DOHH2 (cell line): ENCODE results near the gene TMC3.

ENCODE experiments used
- H3F3A ChIP-seq: fragments of 200-600 bp; sonication (generic), shearing (Covaris generic); 2 replicates; pipeline ENCODE4 v1.6.0; 2016; ENCODE audit warnings: antibody characterized with exemption, mild to moderate bottlenecking; ENCODE audit not compliant: control insufficient read depth, insufficient read depth
- H3K27ac ChIP-seq: fragments of 200-600 bp; sonication (generic); 2 replicates; pipeline ENCODE4 v1.5.1; 2014; ENCODE audit warnings: low read depth, mild to moderate bottlenecking, low read length, moderate library complexity
- H3K27me3 ChIP-seq: fragments of 200-600 bp; sonication (generic); 2 replicates; pipeline ENCODE4 v1.6.1; 2014; ENCODE audit warnings: mild to moderate bottlenecking, low read length, mixed read lengths; ENCODE audit not compliant: control insufficient read depth
- H3K36me3 ChIP-seq: fragments of 200-600 bp; sonication (generic); 2 replicates; pipeline ENCODE4 v1.6.1; 2014; ENCODE audit warnings: mild to moderate bottlenecking, low read length, moderate library complexity, mixed read lengths; ENCODE audit not compliant: control insufficient read depth
- H3K4me1 ChIP-seq: fragments of 200-600 bp; sonication (generic); 2 replicates; pipeline ENCODE4 v1.6.1; 2014; ENCODE audit warnings: mild to moderate bottlenecking, low read length, mixed read lengths; ENCODE audit not compliant: control insufficient read depth
- H3K4me2 ChIP-seq: fragments of 200-600 bp; sonication (generic); 2 replicates; pipeline ENCODE4 v1.6.0; 2014; ENCODE audit warnings: mild to moderate bottlenecking, low read length, moderate library complexity
- H3K4me3 ChIP-seq: fragments of 200-600 bp; sonication (generic); 2 replicates; pipeline ENCODE4 v1.5.1; 2014; ENCODE audit warnings: mild to moderate bottlenecking, low read length, mixed read lengths
- H3K79me2 ChIP-seq: fragments of 200-600 bp; sonication (generic); 2 replicates; pipeline ENCODE4 v1.6.1; 2014; ENCODE audit warnings: mild to moderate bottlenecking, low read length, mixed read lengths; ENCODE audit not compliant: control insufficient read depth
- H3K9me2 ChIP-seq: fragments of 200-600 bp; sonication (generic); replicated peaks from 2 replicates; pipeline ENCODE4 v1.6.1; 2014; ENCODE audit warnings: mild to moderate bottlenecking, low read length, mixed read lengths; ENCODE audit not compliant: control insufficient read depth
- H3K9me3 ChIP-seq: fragments of 200-600 bp; sonication (generic); 2 replicates; pipeline ENCODE4 v1.6.1; 2014; ENCODE audit warnings: antibody characterized with exemption, low read length, mixed read lengths; ENCODE audit not compliant: control insufficient read depth, insufficient read depth
- H4K20me1 ChIP-seq: fragments of 200-600 bp; sonication (generic); 2 replicates; pipeline ENCODE4 v1.6.0; 2014; ENCODE audit warnings: low read depth, mild to moderate bottlenecking, antibody characterized with exemption, low read length, moderate library complexity; ENCODE audit not compliant: control insufficient read depth, insufficient read depth
- EZH2phosphoT487 ChIP-seq: fragments of 200-600 bp; sonication (generic); IDR thresholded peaks from 2 replicates; pipeline ENCODE4 v1.6.1; 2017; ENCODE audit warnings: borderline replicate concordance, mild to moderate bottlenecking, antibody characterized with exemption, low read length, moderate library complexity, mixed read lengths
- TF ChIP-seq, protein P1 (sequence below): fragments of 200-600 bp; sonication (generic); IDR thresholded peaks from one replicate; pipeline ENCODE4 v1.5.1; 2014; ENCODE audit warnings: antibody characterized with exemption, mild to moderate bottlenecking, low read depth, low read length; ENCODE audit not compliant: poor library complexity, severe bottlenecking

Gene TMC3

GRCh38 chr15:81315452-81316175, 58.4 kb downstream of the TMC3 start:
- TF ChIP-seq EZH2phosphoT487 = no peak
- TF ChIP-seq, protein P1, sequence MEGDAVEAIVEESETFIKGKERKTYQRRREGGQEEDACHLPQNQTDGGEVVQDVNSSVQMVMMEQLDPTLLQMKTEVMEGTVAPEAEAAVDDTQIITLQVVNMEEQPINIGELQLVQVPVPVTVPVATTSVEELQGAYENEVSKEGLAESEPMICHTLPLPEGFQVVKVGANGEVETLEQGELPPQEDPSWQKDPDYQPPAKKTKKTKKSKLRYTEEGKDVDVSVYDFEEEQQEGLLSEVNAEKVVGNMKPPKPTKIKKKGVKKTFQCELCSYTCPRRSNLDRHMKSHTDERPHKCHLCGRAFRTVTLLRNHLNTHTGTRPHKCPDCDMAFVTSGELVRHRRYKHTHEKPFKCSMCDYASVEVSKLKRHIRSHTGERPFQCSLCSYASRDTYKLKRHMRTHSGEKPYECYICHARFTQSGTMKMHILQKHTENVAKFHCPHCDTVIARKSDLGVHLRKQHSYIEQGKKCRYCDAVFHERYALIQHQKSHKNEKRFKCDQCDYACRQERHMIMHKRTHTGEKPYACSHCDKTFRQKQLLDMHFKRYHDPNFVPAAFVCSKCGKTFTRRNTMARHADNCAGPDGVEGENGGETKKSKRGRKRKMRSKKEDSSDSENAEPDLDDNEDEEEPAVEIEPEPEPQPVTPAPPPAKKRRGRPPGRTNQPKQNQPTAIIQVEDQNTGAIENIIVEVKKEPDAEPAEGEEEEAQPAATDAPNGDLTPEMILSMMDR = no peak
- Histone ChIP-seq H3K4me3 (no peak overlapping the region), H3F3A (peaks cover 7% of the 10 kb centered on the region; the same call in 1 of the 2 replicates), H3K4me2 (no peak overlapping the region), H3K27me3 (no peaks in the 10 kb centered on the region), H3K4me1 (peaks cover 55% of the 10 kb centered on the region), H3K36me3 (peaks cover 41% of the 10 kb centered on the region), H3K9me2 (no peaks in the 10 kb centered on the region), H3K9me3 (no peaks in the 10 kb centered on the region), H3K27ac (no peak overlapping the region), H3K79me2 (no peaks in the 10 kb centered on the region), H4K20me1 (no peaks in the 10 kb centered on the region)

- Histone ChIP-seq H3K4me3 (no peak overlapping the region), H3K4me1 (peaks cover 55% of the 10 kb centered on the region), H3K36me3 (peaks cover 51% of the 10 kb centered on the region), H3K9me3 (no peaks in the 10 kb centered on the region), H3K27ac (no peak overlapping the region), H4K20me1 (no peaks in the 10 kb centered on the region), H3K4me2 (no peak overlapping the region), H3F3A (peaks cover 7% of the 10 kb centered on the region; the same call in 1 of the 2 replicates), H3K79me2 (no peaks in the 10 kb centered on the region), H3K27me3 (no peaks in the 10 kb centered on the region), H3K9me2 (no peaks in the 10 kb centered on the region)
- TF ChIP-seq, protein P1 = no peak
- no peak for TF ChIP-seq EZH2phosphoT487
Measured at GRCh38 chr15:81314378-81314777, 59.6 kb downstream of the TMC3 start.

DNA sequence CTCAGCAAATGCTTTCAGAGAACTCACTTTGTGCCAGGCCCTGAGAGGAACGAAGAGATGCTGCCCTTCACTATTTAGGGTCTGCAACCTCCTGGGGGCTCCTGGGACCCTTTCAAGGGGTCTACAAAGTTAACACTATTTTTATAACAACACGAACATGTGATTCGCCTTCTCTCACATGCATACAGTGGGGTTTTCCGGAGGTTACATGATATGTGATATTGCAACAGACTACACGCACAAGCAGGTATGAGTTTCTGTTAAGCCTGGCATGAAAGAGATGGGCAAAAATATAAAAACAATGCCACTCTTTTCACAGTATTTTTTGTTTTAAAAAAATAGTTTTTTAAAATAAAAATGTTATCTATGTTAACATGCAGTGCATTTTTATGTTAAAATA, 60.3 kb downstream of the TMC3 start:
- Histone ChIP-seq H3K4me3 (no peak overlapping the region), H4K20me1 (no peaks in the 10 kb centered on the region), H3K4me1 (peaks cover 55% of the 10 kb centered on the region), H3K27me3 (no peaks in the 10 kb centered on the region), H3K27ac (no peak overlapping the region), H3K36me3 (peaks cover 51% of the 10 kb centered on the region), H3K9me3 (no peaks in the 10 kb centered on the region), H3K79me2 (no peaks in the 10 kb centered on the region), H3K4me2 (no peak overlapping the region), H3F3A (peaks cover 7% of the 10 kb centered on the region; the same call in 1 of the 2 replicates), H3K9me2 (no peaks in the 10 kb centered on the region)
- TF ChIP-seq, protein P1 = no peak
- no peak for TF ChIP-seq EZH2phosphoT487
